HG03280 (cell line): ENCODE measurements around the gene DPYD.

ENCODE experiments used
- ATAC-seq: cut with Tn5 transposase; IDR thresholded peaks from one replicate; pipeline ENCODE4 v1.9.1; 2021; ENCODE audit warnings: mild to moderate bottlenecking, moderate library complexity; ENCODE audit not compliant: unreplicated experiment

The DPYD gene

DNA sequence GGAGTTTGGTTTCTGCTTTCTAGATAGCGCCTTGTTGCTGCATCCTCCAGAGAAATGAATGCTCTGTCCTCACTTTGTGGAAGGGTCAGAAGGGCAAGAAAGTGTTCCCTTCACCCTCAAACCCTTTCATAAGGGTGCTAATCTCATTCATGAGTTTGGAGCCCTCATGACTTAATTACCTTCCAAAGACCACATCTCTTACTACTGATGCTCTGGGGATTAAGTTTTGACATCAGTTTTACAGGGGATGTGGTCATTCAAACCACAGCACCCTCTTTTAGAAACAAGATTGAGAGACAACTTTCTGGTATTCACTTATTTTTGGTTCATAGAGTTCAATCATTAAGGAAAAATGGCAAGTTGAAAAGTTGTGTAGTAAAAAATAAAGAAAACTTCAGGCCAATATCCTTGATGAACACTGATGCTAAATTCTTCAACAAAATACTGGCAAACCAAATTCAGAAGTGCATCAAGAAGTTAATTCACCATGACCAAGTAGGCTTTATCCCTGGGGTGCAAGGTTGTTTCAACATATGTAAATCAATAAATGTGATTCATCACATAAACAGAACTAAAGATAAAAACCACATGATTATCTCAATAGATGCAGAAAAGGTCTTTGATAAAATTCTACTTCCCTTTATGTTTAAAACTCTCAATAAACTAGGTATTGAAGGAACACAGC lies 757.1 kb downstream of the DPYD start:
- no peak for ATAC-seq

GRCh38 chr1:97160818-97161217 lies 760.0 kb downstream of the DPYD start:
- no peak for ATAC-seq

- no peak for ATAC-seq
Observed at GRCh38 chr1:97159342-97159741, 761.5 kb downstream of the DPYD start.

GRCh38 chr1:97158691-97159096 lies 762.1 kb downstream of the DPYD start:
- no peak for ATAC-seq

- ATAC-seq, result no peak
Observed at GRCh38 chr1:97157991-97158390, 762.8 kb downstream of the DPYD start.

DNA sequence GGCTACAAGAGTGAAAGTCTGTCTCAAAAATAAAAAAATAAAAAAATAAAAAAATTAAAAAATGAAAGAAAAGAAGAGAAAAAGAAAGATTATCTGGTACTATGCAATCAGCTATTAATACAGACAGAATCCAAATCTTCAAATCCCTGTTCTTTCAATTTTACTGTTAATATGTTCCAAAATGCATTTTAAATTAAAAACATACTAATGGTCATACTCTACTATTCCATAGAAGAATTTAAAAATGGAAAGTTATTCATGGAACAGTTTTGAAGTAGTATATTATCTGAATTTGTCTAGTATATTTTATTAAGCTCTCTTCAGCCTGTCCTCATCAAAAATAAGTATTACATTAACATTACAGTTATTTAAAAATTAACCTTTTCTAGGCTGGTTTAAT lies 769.2 kb downstream of the DPYD start:
- ATAC-seq, result no peak

- no peak for ATAC-seq
Observed at GRCh38 chr1:97145321-97145956, 775.4 kb downstream of the DPYD start.

- ATAC-seq, result no peak
Observed at GRCh38 chr1:97144527-97144926, 776.3 kb downstream of the DPYD start.

GRCh38 chr1:97143236-97143882 lies 777.5 kb downstream of the DPYD start:
- ATAC-seq, result no peak

- no peak for ATAC-seq
Observed at GRCh38 chr1:97140611-97141010, 780.2 kb downstream of the DPYD start.

GRCh38 chr1:97139512-97139911 lies 781.3 kb downstream of the DPYD start:
- no peak for ATAC-seq

GRCh38 chr1:97138515-97139032 lies 782.3 kb downstream of the DPYD start:
- peak; percentile 37 for ATAC-seq

DNA sequence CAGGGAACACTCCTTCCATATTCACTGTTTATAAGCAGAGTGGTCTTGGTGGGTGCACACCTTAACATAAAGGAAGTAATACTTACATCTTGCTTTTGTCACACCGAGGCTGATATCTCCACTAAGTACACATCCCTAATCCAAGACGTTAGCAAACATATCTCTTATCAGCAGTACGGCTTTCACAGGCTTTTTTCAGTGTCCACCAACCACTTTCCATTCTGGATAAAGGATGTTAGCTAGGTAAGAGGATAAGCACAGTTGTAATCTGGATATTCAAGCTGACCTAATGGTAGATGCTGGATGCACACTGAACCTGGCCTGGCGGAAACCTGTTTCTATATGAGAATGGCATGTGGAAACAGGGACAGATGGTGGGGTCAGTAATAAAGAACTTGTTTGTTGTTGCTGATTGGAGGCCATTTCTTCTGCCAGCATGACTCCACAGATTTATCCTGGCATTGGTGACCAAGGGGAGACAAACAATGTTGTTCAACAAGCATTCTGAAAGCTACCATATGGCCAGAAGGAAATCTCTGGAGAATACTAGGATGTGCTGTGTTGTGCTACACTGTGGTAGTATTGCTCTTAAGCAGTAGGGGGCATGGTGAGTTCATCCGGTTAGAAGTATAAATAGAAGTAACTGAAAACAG lies 782.8 kb downstream of the DPYD start:
- ATAC-seq, result peak; percentile 94

GRCh38 chr1:97136996-97137395 lies 783.8 kb downstream of the DPYD start:
- no peak for ATAC-seq

GRCh38 chr1:97135972-97136371 lies 784.9 kb downstream of the DPYD start:
- ATAC-seq, result no peak

DNA sequence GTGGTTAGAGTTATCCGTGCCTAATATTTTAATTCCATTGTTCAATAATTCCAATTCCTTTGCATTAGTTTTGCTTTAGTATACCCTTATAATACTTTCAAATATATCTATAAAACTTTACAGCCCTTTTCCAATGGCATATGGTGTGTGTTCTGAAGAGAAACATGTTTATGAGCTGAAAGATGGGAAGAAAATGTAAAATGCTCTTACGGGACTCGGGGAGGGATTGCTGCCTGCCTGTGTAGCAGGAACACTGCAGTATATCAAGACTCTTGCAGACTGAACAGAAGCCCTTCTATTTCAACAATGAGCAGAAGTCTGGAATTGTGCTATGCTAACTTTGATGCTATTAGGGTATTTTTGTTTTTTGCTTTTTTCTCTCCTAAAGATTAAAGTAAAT lies 792.4 kb downstream of the DPYD start:
- ATAC-seq, result no peak

- no peak for ATAC-seq
Observed at GRCh38 chr1:97123717-97124431, 797.0 kb downstream of the DPYD start.

DNA sequence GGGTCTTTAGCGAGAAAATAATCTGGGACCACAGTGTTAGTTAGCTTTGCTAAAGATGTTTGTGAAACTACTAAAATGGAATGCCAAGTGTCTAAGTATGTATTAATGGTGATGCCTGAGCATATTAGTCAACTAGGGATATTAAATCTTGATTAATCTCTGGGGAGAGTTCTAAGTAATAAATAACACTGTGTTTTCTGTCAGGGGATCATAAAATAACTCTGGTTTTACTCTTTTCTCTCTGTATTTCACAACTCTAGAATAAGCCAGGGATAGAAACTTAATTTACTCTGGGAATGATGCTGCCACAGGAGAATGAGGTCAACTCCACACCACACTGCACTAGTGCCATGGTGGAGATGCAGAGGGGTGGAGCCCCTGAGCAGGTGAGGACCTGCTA lies 800.0 kb downstream of the DPYD start:
- no peak for ATAC-seq

- no peak for ATAC-seq
Observed at GRCh38 chr1:97119260-97120158, 801.3 kb downstream of the DPYD start.

DNA sequence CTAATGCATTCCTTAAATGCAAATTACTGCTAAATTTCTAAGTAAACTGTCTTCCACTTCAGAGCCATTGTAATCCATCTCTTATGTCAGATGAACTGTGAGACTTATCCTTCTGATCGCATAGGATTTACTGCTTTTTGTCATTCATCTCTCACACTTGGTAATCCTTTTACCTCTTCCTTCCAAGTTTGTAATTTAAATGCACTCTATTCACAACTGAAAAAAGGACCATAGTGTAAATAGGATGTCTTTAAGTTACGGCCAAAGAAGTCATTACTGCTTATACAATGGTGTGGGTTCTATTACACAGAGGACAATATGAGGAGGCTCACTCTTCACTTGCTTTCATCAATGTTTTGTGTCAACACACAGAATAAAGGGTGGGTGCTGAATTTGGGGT lies 806.0 kb downstream of the DPYD start:
- no peak for ATAC-seq
